Mesenchymal stem cell (in vitro differentiated cells and primary cell): Measurements from ENCODE around the gene STK40.

Experiments
- DNase-seq: peaks from one replicate; pipeline ENCODE4 v3.0.0-alpha.2; 2013
- H2AFZ ChIP-seq: one replicate; pipeline ENCODE4 v1.6.1; 2013; ENCODE audit warnings: low read depth, mild to moderate bottlenecking, control low read depth, inconsistent platforms, low read length, moderate library complexity
- H2AK5ac ChIP-seq: 2 replicates; pipeline ENCODE4 v1.6.1; 2013; ENCODE audit warnings: low read length, moderate library complexity, mild to moderate bottlenecking, inconsistent platforms; ENCODE audit not compliant: severe bottlenecking
- H2BK120ac ChIP-seq: one replicate; pipeline ENCODE4 v1.6.1; 2013; ENCODE audit warnings: low read depth, mild to moderate bottlenecking, inconsistent platforms, low read length, moderate library complexity
- H2BK12ac ChIP-seq, 2 experiments: one replicate each; pipeline ENCODE4 v1.6.1; 2013; ENCODE audit warnings: inconsistent platforms in 2 of 2, low read length in 2 of 2, mild to moderate bottlenecking in 2 of 2, moderate library complexity in 2 of 2, control low read depth in 1 of 2
- H2BK15ac ChIP-seq: one replicate; pipeline ENCODE4 v1.6.1; 2013; ENCODE audit warnings: mild to moderate bottlenecking, low read depth, inconsistent platforms; ENCODE audit not compliant: poor library complexity, severe bottlenecking
- H2BK5ac ChIP-seq: 2 replicates; pipeline ENCODE4 v1.6.1; 2013; ENCODE audit warnings: low read depth, mild to moderate bottlenecking, low read length, control low read depth, inconsistent platforms; ENCODE audit not compliant: poor library complexity, severe bottlenecking
- H3K14ac ChIP-seq, 2 experiments: one replicate each; pipeline ENCODE4 v1.6.1; 2013; ENCODE audit warnings: inconsistent platforms in 2 of 2, low read length in 2 of 2, control low read depth in 1 of 2, mild to moderate bottlenecking in 1 of 2, moderate library complexity in 1 of 2
- H3K18ac ChIP-seq, 2 experiments: one replicate each; pipeline ENCODE4 v1.6.1; 2013; ENCODE audit warnings: inconsistent platforms in 2 of 2, low read length in 2 of 2, control low read depth in 1 of 2, low read depth in 1 of 2, mild to moderate bottlenecking in 1 of 2
- H3K23ac ChIP-seq, 2 experiments: one replicate each; pipeline ENCODE4 v1.6.1; 2013; ENCODE audit warnings: inconsistent platforms in 2 of 2, low read length in 2 of 2, mild to moderate bottlenecking in 2 of 2, moderate library complexity in 2 of 2, control low read depth in 1 of 2
- H3K27ac ChIP-seq: 2 replicates; pipeline ENCODE4 v1.5.1; 2013; ENCODE audit warnings: mild to moderate bottlenecking, moderate library complexity, low read length, control low read depth, inconsistent platforms; ENCODE audit not compliant: poor library complexity, severe bottlenecking
- H3K27me3 ChIP-seq, 2 experiments: 2 replicates each; pipeline versions ENCODE4 v1.6.1 to v1.7.0; 2013; ENCODE audit warnings: low read length in 2 of 2, mild to moderate bottlenecking in 2 of 2, moderate library complexity in 2 of 2, control low read depth in 1 of 2, inconsistent platforms in 1 of 2; ENCODE audit not compliant: control insufficient read depth in 1 of 2, insufficient read depth in 1 of 2
- H3K36me3 ChIP-seq, 2 experiments: 2 replicates each; pipeline versions ENCODE4 v1.6.1 to v1.7.0; 2013; ENCODE audit warnings: low read length in 2 of 2, control low read depth in 1 of 2, inconsistent platforms in 1 of 2, low read depth in 1 of 2, mild to moderate bottlenecking in 1 of 2; ENCODE audit not compliant: insufficient read depth in 2 of 2, control insufficient read depth in 1 of 2
- H3K4ac ChIP-seq, 2 experiments: one replicate each; pipeline ENCODE4 v1.6.1; 2013; ENCODE audit warnings: inconsistent platforms in 2 of 2, low read length in 2 of 2, mild to moderate bottlenecking in 2 of 2, moderate library complexity in 2 of 2, control low read depth in 1 of 2, low read depth in 1 of 2
- H3K4me1 ChIP-seq: 2 replicates; pipeline ENCODE4 v1.6.1; 2013; ENCODE audit warnings: low read depth, low read length, control low read depth; ENCODE audit not compliant: control insufficient read depth, insufficient read depth
- H3K4me2 ChIP-seq: 2 replicates; pipeline ENCODE4 v1.6.1; 2013; ENCODE audit warnings: low read length, mild to moderate bottlenecking, inconsistent platforms; ENCODE audit not compliant: poor library complexity, severe bottlenecking
- H3K4me3 ChIP-seq, 2 experiments: 2 replicates each; pipeline versions ENCODE4 v1.5.1 to v1.7.0; 2013; ENCODE audit warnings: low read length in 2 of 2, mild to moderate bottlenecking in 2 of 2, control low read depth in 1 of 2, low read depth in 1 of 2; ENCODE audit not compliant: insufficient read depth in 1 of 2
- H3K79me1 ChIP-seq: replicated peaks from 2 replicates; pipeline ENCODE4 v1.6.1; 2013; ENCODE audit warnings: mild to moderate bottlenecking, control low read depth, low read length, inconsistent platforms; ENCODE audit not compliant: poor library complexity, severe bottlenecking
- H3K9ac ChIP-seq: 2 replicates; pipeline ENCODE4 v1.7.0; 2013; ENCODE audit warnings: mild to moderate bottlenecking, low read length, moderate library complexity
- H3K9me3 ChIP-seq: 2 replicates; pipeline ENCODE4 v1.7.0; 2013; ENCODE audit warnings: mild to moderate bottlenecking, low read length; ENCODE audit not compliant: control insufficient read depth
- H4K8ac ChIP-seq: one replicate; pipeline ENCODE4 v1.6.1; 2013; ENCODE audit warnings: inconsistent platforms, mild to moderate bottlenecking, low read length, moderate library complexity
- H4K91ac ChIP-seq: one replicate; pipeline ENCODE4 v1.6.1; 2013; ENCODE audit warnings: mild to moderate bottlenecking, low read length, inconsistent platforms
- WGBS: methylation state at CpG from one replicate; pipeline ENCODE4 v1.1.7; 2013; ENCODE audit warnings: mixed read lengths; 5-methylcytosine and 5-hydroxymethylcytosine counted together

The STK40 gene

GRCh38 chr1:36358514-36359084 is 27.1 kb downstream of the STK40 start:
- Histone ChIP-seq H3K27ac (no peak overlapping the region), H2BK5ac (no peak overlapping the region), H3K4me3 (no peak overlapping the region), H2AFZ (no peak overlapping the region), H2BK12ac (no peak overlapping the region), H4K8ac (no peak overlapping the region), H2AK5ac (no peak overlapping the region), H3K23ac (no peak overlapping the region), H3K36me3 (peaks cover 72 to 87% of the 10 kb centered on the region in 2 experiments), H3K79me1 (peaks cover 41% of the 10 kb centered on the region), H3K4ac (no peak overlapping the region), H4K91ac (no peak overlapping the region), H3K9ac (no peak overlapping the region), H3K18ac (no peak overlapping the region), H3K4me2 (no peak overlapping the region), H2BK15ac (no peak overlapping the region), H3K9me3 (no peaks in the 10 kb centered on the region), H3K4me1 (peaks cover 13% of the 10 kb centered on the region), H3K14ac (no peak overlapping the region), H2BK120ac (no peak overlapping the region), H3K27me3 (no peaks in the 10 kb centered on the region)
- no peak for DNase-seq
- WGBS, result 98% methylated on average over 12 of the region's 13 CpGs

GRCh38 chr1:36355811-36356210 is 29.9 kb downstream of the STK40 start:
- Histone ChIP-seq H3K18ac (no peak overlapping the region), H3K9ac (no peak overlapping the region), H3K4me3 (no peak overlapping the region), H3K27ac (no peak overlapping the region), H2BK5ac (no peak overlapping the region), H2BK120ac (no peak overlapping the region), H3K23ac (no peak overlapping the region), H3K4me2 (no peak overlapping the region), H2BK12ac (no peak overlapping the region), H2BK15ac (no peak overlapping the region), H3K36me3 (peaks cover 69 to 77% of the 10 kb centered on the region in 2 experiments), H2AK5ac (no peak overlapping the region), H3K4ac (no peak overlapping the region), H3K14ac (no peak overlapping the region), H3K27me3 (no peaks in the 10 kb centered on the region), H3K79me1 (peaks cover 35% of the 10 kb centered on the region), H3K9me3 (no peaks in the 10 kb centered on the region), H4K8ac (no peak overlapping the region), H2AFZ (no peak overlapping the region), H3K4me1 (peaks cover 36% of the 10 kb centered on the region), H4K91ac (no peak overlapping the region)
- DNase-seq, result no peak
- 83% methylated on average over 4 of the region's 4 CpGs for WGBS

- Histone ChIP-seq H2BK5ac (no peak overlapping the region), H3K4me2 (no peak overlapping the region), H3K79me1 (peaks cover 26% of the 10 kb centered on the region), H3K4me1 (peaks cover 42% of the 10 kb centered on the region), H3K14ac (no peak overlapping the region), H2AFZ (no peak overlapping the region), H3K4ac (no peak overlapping the region), H2BK15ac (peak overlapping the region; percentile 45), H3K18ac (peak overlapping the region in 1 of 2 experiments; percentile 35), H3K36me3 (peaks cover 64 to 77% of the 10 kb centered on the region in 2 experiments), H4K91ac (no peak overlapping the region), H3K9ac (no peak overlapping the region), H3K23ac (no peak overlapping the region), H2BK12ac (no peak overlapping the region), H2AK5ac (no peak overlapping the region), H4K8ac (no peak overlapping the region), H3K27ac (no peak overlapping the region), H2BK120ac (no peak overlapping the region), H3K4me3 (no peak overlapping the region), H3K9me3 (no peaks in the 10 kb centered on the region), H3K27me3 (no peaks in the 10 kb centered on the region)
- DNase-seq, result no peak
- 87% methylated on average over 9 of the region's 11 CpGs for WGBS
Observed at GRCh38 chr1:36354486-36354885, 31.2 kb downstream of the STK40 start.

GRCh38 chr1:36352910-36353878 is 32.5 kb downstream of the STK40 start:
- 60% methylated on average over 15 of the region's 15 CpGs for WGBS
- Histone ChIP-seq H3K4me1 (peaks cover 52% of the 10 kb centered on the region), H3K14ac (peak overlapping the region in 1 of 2 experiments; percentile 73)

More at GRCh38 chr1:36352910-36353878, 32.5 kb downstream of the STK40 start:
- Histone ChIP-seq H3K9me3 (no peaks in the 10 kb centered on the region), H3K4me2 (no peak overlapping the region), H3K9ac (peak overlapping the region; percentile 80), H2BK120ac (peak overlapping the region; percentile 51), H2AK5ac (peak overlapping the region; percentile 58), H2BK5ac (no peak overlapping the region), H2BK15ac (peak overlapping the region; percentile 52), H3K79me1 (peaks cover 25% of the 10 kb centered on the region), H3K23ac (peak overlapping the region in 1 of 2 experiments; percentile 57), H2BK12ac (peak overlapping the region; percentile 81 to 85), H3K36me3 (peaks cover 59 to 76% of the 10 kb centered on the region in 2 experiments), H3K4me3 (peak overlapping the region in 1 of 2 experiments; percentile 12), H4K91ac (peak overlapping the region; percentile 93), H3K18ac (peak overlapping the region; percentile 9 to 86), H4K8ac (peak overlapping the region; percentile 49), H3K27ac (peak overlapping the region; percentile 96), H2AFZ (no peak overlapping the region), H3K27me3 (no peaks in the 10 kb centered on the region), H3K4ac (peak overlapping the region; percentile 7 to 52)
- peak; percentile 83 for DNase-seq
